Right lobe of liver (tissue), 4 donors: ENCODE measurements around the gene ARID5B.

Experiments used
- CTCF ChIP-seq, 4 donors: fragments of 200-600 bp in 3 of 4; fragments of 450-650 bp in 1 of 4; IDR thresholded peaks; one replicate each; pipeline versions ENCODE4 v1.5.1 to v1.8.0; 2016 to 2022; ENCODE audit warnings: antibody characterized with exemption in 4 of 4, mild to moderate bottlenecking in 2 of 4
- POLR2A ChIP-seq: fragments of 450-650 bp; IDR thresholded peaks from one replicate; pipeline ENCODE4 v1.6.1; 2017; ENCODE audit warnings: antibody characterized with exemption, mild to moderate bottlenecking
- donor health status: DM: no; HTN: no; CAD: no.
- donor health status: DM: no; HTN: no; CAD: no.
- donor health status: DM: no; HTN: yes; CAD: no.

GRCh38 chr10:61869774-61870525 lies 31.5 kb upstream of the ARID5B start:
- no peak for TF ChIP-seq POLR2A
- no peak for TF ChIP-seq CTCF (IDR thresholded peaks at IDR 0.05)
